Raji (cell line): ENCODE measurements around the gene SLC9A8.

Experiments
- POLR2A ChIP-seq: IDR thresholded peaks from 2 replicates; pipeline ENCODE4 v1.6.1; 2011; ENCODE audit warnings: low read depth, low read length, control low read depth; ENCODE audit not compliant: insufficient read depth

Gene SLC9A8

GRCh38 chr20:49786196-49786595 lies 26.4 kb upstream of the SLC9A8 start:
- TF ChIP-seq POLR2A: no peak

GRCh38 chr20:49786668-49787370 lies 25.8 kb upstream of the SLC9A8 start:
- no peak for TF ChIP-seq POLR2A

GRCh38 chr20:49787371-49788357 lies 25.0 kb upstream of the SLC9A8 start:
- no peak for TF ChIP-seq POLR2A

GRCh38 chr20:49790077-49790798 lies 22.4 kb upstream of the SLC9A8 start:
- no peak for TF ChIP-seq POLR2A

- no peak for TF ChIP-seq POLR2A
Observed at GRCh38 chr20:49791165-49791564, 21.5 kb upstream of the SLC9A8 start.

GRCh38 chr20:49792006-49792405 lies 20.6 kb upstream of the SLC9A8 start:
- no peak for TF ChIP-seq POLR2A

- no peak for TF ChIP-seq POLR2A
Observed at GRCh38 chr20:49792611-49793010, 20.0 kb upstream of the SLC9A8 start.

- no peak for TF ChIP-seq POLR2A
Observed at GRCh38 chr20:49794336-49795134, 18.1 kb upstream of the SLC9A8 start.

GRCh38 chr20:49795135-49795424 lies 17.5 kb upstream of the SLC9A8 start:
- no peak for TF ChIP-seq POLR2A

- no peak for TF ChIP-seq POLR2A
Observed at GRCh38 chr20:49796600-49797343, 15.9 kb upstream of the SLC9A8 start.

GRCh38 chr20:49797344-49797615 lies 15.3 kb upstream of the SLC9A8 start:
- TF ChIP-seq POLR2A: no peak

- TF ChIP-seq POLR2A: no peak
Observed at GRCh38 chr20:49798718-49799117, 13.9 kb upstream of the SLC9A8 start.

- no peak for TF ChIP-seq POLR2A
Observed at GRCh38 chr20:49799698-49800097, 12.9 kb upstream of the SLC9A8 start.

GRCh38 chr20:49803418-49803817 lies 9.2 kb upstream of the SLC9A8 start:
- TF ChIP-seq POLR2A: no peak
